Measurements from ENCODE around the gene MAN2B2. TPM values are rescaled to one million over a fixed set of nuclear protein-coding genes. Genes with fewer than 3 reads are reported as not detected.

Gene MAN2B2
- total RNA-seq, 1 experiment from 2014 or later = 5.9 TPM

- Mint-ChIP-seq H3K4me3 (no peak overlapping the region), H3K27ac (no peak overlapping the region; a peak in 1 of 7 replicates), H3K36me3 (ENCODE audit: insufficient read depth in 1 of 3, low read depth in 3 of 3) (no peaks in the 10 kb centered on the region), H3K4me1 (peaks cover 0 to 10% of the 10 kb centered on the region in 2 experiments; a peak in 1 of 4 replicates), H3K27me3 (ENCODE audit: low read depth) (peaks cover 51% of the 10 kb centered on the region), H3K9me3 (no peaks in the 10 kb centered on the region; a peak in 1 of 5 replicates)
- Histone ChIP-seq H4K8ac (replicated peaks; ENCODE audit: insufficient read length, low read depth, low read length) (no peak overlapping the region), H4K20me1 (ENCODE audit: control insufficient read depth, insufficient read depth, insufficient read length) (no peaks in the 10 kb centered on the region), H3K27ac (ENCODE audit: insufficient read length, low read depth, low read length) (no peak overlapping the region), H3K9me3 (ENCODE audit: control insufficient read depth, low read depth, low read length) (no peaks in the 10 kb centered on the region), H3K4ac (ENCODE audit: low read depth, low read length) (no peak overlapping the region), H2AFZ (ENCODE audit: low read length) (no peak overlapping the region), H3K9ac (ENCODE audit: extremely low read depth, insufficient read length, low read length) (no peak overlapping the region), H3K14ac (ENCODE audit: insufficient read depth, low read length) (no peak overlapping the region), H3T11ph (ENCODE audit: low read length) (no peak overlapping the region), H3K79me2 (ENCODE audit: insufficient read depth, low read length) (no peaks in the 10 kb centered on the region), H2AK5ac (ENCODE audit: insufficient read length, low read length) (no peak overlapping the region), H2BK20ac (ENCODE audit: low read depth, low read length, poor library complexity, severe bottlenecking) (no peak overlapping the region), H2BK12ac (ENCODE audit: insufficient read length, low read depth, low read length) (no peak overlapping the region), H4K5ac (ENCODE audit: insufficient read length, low read depth, low read length) (no peak overlapping the region), H3K18ac (ENCODE audit: insufficient read length, low read depth, low read length) (no peak overlapping the region), H2BK15ac (ENCODE audit: low read depth, low read length) (no peak overlapping the region), H4K91ac (ENCODE audit: insufficient read length, low read depth, low read length) (no peak overlapping the region), H3K79me1 (ENCODE audit: insufficient read depth, low read depth, low read length, poor library complexity, severe bottlenecking) (no peaks in the 10 kb centered on the region), H3K27me3 (ENCODE audit: insufficient read depth, low read length) (no peaks in the 10 kb centered on the region; the same call in 1 of the 2 replicates), H3K23ac (ENCODE audit: insufficient read length, low read depth, low read length) (no peak overlapping the region), H2BK5ac (ENCODE audit: insufficient read length, low read length) (no peak overlapping the region), H3K56ac (ENCODE audit: insufficient read length, low read depth, low read length) (no peak overlapping the region), H3K4me1 (ENCODE audit: insufficient read depth, low read length) (no peaks in the 10 kb centered on the region), H3K4me2 (ENCODE audit: insufficient read depth, insufficient read length, low read length) (no peak overlapping the region), H2BK120ac (ENCODE audit: low read depth, low read length, poor library complexity, severe bottlenecking) (no peak overlapping the region), H3K23me2 (ENCODE audit: insufficient read length, low read depth, low read length, poor library complexity, severe bottlenecking) (peaks cover 3% of the 10 kb centered on the region)
- TF ChIP-seq CTCF (conservative IDR thresholded peaks at IDR 0.05) = no peak
- no peak for DNase-seq
- WGBS (ENCODE audit: extremely low coverage, insufficient read length, low lambda C conversion rate) = no CpG with 5 or more reads among the region's 3 CpGs
Observed at GRCh38 chr4:6662591-6662990, 87.6 kb downstream of the MAN2B2 start.

Measured in H9 (cell line).